ENCODE measurements around the gene DSCAM.

DSCAM gene

GRCh38 chr21:40393066-40393465 lies 453.9 kb downstream of the DSCAM start:
- no peak for DNase-seq

GRCh38 chr21:40388046-40388445 lies 458.9 kb downstream of the DSCAM start:
- DNase-seq = no peak

DNA sequence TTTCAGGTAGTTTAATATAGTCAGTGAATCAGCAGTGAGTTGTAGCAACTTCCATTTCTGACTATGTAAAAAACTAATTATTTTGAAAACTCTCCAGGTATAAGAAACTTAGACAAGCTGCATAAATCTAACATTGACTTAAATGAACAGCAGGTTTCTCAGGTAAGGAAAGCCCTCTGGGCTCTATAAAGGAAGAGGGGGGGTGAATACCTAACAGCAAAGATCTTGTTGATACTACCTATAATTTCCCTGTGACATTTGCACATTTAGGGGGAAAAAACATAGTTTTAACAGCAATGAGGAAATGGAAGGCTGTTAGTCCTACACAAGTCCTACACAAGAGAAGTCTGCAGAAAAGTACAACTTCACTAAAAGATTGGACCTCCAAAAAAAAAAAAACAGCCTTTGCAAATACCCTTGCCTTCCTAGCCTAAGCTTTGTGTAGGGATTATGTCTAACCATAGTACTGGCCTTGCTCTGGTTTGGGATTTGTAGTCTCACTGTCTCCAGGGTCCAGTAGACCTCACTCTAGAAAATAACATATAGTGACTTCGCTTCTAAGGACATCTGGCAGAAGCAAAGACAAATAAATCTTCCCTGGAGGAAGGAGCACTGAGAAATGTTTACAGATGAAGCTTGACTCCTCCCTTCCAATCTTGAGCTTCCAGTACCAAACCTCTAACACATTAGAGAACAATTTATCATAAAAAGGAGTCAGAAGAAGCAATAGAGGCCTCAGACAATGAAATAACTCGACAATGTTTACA lies 459.8 kb downstream of the DSCAM start:
- no peak for DNase-seq

DNA sequence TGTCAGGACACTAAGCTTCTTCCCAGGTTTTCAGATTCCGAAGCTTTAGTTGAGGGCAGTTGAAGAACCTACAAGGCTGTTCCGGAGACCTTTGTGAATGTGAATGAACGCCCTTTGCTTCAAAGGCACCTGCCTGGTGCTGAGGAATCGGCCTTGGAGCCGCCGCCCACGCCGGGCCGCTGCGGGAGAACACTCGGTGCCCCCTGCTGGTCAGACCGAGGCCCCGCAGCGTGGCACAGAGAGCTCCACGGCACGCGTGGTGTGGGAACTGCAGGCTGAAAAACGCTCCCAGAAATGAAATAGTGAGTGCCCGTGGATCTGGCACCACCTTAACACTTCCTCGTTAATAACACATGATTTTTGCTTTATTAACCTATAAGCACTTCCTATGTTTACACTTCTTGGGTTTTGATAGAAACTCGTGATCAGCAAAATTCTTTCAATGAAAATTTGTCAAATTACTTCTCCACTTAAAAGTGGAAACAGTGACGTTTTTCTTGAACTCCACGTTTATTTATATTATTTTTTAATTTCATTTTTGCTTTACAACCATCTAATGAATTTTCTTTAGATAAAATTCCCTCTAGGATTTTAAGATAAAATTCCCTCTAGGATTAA lies 460.6 kb downstream of the DSCAM start:
- DNase-seq = peak in 33 of 58 donors; percentile 1 to 69 (median 18)

GRCh38 chr21:40385883-40386282 lies 461.1 kb downstream of the DSCAM start:
- no peak for DNase-seq

DNA sequence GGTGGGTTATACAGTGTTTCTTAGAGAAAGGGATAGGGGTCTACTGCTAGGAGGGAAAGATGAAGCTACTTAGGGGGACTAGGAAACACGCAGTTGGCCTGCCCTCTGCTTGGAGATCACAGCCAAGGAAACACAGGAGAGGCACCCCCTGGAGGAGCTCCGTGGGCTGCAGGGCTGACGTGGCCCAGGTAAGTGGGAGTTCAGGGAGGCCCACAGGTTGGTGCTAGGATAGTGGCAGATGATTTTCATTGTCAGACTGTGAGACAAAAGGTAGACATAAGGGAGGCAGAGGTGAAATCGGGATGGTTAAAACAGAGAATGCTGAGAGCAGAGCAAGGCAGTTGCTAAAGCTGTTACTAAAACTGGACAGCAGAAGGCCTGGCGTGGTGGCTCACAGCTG lies 463.0 kb downstream of the DSCAM start:
- DNase-seq = peak in 1 of 58 donors; percentile 11

DNA sequence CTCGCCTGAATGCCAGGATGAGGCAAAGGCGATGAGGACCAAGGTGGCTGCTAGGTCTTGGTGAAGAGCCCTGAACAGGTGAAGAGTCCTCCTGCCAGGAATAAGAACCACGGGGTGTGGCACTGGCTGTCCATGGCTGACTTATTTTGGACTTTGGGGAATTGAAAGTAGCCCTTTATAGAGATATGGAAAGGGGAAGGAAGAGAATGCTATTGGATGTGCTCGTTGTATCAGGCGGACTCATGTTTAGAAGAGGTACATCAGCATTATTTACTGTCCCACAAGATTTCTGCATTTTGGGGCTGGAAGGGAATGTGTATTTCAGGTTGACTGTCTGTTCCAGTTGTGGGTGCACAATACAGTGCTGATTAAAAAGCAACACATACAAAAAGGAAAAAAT lies 465.8 kb downstream of the DSCAM start:
- DNase-seq = no peak

GRCh38 chr21:40379881-40380810 lies 466.8 kb downstream of the DSCAM start:
- DNase-seq = no peak

DNA sequence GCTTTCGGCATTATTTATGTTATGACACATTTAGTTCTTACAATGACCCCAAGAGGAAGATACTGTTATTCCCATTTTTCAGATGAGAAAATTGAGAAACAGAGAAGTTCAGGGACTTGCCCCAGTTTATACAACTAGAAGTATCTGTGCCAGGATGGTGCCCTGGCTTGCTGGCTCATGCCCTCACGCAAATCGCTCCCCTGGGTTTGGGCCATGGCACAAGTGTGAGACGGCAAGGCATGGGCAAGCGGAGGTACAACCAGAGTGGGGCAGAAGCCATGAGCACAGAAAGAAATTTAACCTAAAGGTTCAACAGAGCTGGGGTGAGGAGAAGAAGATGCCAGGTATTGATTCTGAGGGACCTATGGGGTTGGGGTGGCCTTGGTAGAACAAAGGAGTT lies 469.8 kb downstream of the DSCAM start:
- DNase-seq = no peak

GRCh38 chr21:40373761-40374160 lies 473.2 kb downstream of the DSCAM start:
- DNase-seq = no peak

GRCh38 chr21:40372506-40372905 lies 474.5 kb downstream of the DSCAM start:
- no peak for DNase-seq

DNA sequence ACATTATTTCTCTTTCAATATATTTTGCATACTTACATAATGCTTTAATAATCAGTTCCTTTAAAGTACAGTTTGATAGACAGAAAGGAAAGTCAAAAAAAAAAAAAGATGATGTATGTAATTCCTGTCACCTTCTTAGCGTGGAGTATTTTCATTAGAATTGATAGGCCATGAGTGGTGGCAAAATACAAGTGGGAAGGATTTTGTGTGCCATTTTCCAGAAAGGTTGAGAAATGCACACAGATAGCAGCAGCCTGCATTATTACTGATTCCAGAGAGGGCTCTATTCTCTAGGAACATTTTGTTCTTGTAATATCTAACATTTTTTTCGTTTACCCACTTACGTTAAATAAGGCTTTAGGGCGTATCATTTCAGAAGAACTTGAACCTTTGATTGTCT lies 475.6 kb downstream of the DSCAM start:
- DNase-seq = no peak

DNA sequence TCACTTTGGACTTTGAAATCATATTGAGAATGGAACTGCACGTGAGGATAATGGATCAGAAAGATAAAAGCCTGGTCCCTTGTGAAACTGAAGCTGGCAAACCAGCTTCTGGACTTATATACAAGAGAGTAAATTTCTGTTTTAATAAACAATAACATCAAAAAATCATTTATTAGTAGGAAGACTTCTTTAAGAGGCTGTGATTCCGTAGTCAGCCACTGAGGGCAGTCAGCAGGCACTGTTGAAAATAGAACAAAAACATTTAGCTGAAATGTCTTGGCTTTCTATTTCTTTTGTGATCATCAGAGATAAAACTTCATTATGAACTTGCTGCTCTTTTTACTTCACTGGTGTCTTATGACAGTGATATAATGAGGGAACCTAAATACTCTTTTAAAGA lies 490.3 kb downstream of the DSCAM start:
- DNase-seq = no peak

GRCh38 chr21:40355076-40355475 lies 491.9 kb downstream of the DSCAM start:
- no peak for DNase-seq

DNA sequence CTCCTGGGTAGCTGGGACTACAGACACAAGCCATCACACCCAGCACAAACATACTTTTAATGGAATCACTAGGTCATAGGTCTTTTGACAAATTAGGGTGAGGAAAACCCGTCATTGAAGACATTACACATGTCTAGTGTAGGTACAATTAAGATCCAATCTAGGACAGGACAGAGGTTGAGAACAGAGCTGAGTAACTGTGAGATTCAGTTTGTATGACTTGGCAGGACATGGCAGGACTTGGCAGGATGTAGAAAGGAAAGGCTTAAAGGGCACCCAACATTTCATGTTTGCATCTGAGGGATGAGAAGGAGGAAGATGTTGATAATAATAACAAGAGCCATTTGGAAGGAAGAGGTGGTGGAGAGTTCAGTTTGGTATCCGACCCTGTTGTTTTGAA lies 496.0 kb downstream of the DSCAM start:
- no peak for DNase-seq

GRCh38 chr21:40349591-40349990 lies 497.4 kb downstream of the DSCAM start:
- DNase-seq = no peak

DNA sequence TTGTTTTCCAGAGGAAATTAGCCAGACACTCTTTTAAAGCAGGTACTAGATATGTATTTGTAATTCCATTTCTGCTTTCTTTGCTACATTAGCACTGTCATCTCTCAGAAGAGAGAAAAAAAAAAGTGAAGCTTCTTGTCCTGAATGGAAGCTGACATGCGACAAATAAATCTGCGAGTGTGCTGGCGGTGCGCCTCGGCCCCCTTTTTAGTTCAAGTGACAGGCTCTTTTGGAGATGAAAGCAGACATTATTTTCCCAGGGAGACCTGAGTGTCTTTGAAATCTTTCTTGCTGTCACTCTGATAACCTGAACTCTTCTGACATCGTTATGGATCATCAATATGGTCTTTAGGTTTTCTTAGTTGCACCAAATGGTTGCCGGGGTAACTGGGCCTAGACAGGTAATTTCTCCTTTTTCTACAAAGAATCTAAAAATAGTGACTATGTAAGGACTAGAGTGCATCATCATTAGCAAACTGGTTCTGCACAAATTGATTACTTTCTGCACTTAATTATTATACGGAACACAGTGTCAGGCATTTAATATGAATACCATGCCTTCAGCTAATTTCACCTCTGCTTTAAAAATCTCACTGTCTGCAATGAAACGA lies 501.1 kb downstream of the DSCAM start:
- no peak for DNase-seq

DNA sequence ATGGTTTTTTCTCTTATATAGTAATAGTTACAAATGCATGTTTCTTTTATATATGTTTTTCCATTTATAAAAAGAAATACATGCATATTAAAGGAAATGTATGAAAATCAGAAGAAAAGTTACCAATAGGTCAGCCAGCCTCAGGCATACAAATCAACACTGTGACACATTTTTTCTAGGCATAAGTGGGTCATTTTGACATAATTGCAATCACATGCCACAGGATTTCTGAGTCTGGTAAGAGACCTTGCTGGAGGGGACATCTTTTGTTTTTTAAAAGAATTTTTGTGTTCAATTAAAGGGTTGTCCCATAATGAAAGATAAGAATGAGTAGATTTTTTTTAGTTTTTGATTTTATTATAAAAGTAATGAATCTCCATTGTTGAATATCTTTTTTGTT lies 506.6 kb downstream of the DSCAM start:
- DNase-seq = no peak

- peak in 1 of 58 donors; percentile 2 for DNase-seq
Observed at GRCh38 chr21:40339050-40339449, 507.9 kb downstream of the DSCAM start.

DNA sequence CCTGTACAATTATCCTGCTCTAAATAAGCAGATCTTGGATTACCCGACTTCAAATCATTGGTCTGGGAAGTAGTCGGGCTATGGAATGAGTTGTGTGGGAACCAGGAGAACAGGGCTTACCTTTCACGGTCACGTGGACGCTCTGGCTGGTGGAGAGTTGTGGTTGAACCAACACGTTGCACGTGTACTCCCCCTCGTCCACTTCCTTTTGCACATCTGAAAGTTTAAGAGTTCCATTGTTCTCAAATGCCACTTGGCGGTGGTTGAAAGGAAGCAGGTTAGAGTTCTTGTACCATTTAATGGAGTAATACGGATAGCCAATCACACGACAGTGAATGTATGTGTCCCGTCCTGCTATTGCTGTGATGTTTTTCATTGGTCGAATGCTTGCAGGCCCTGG lies 509.0 kb downstream of the DSCAM start:
- DNase-seq = no peak

DNA sequence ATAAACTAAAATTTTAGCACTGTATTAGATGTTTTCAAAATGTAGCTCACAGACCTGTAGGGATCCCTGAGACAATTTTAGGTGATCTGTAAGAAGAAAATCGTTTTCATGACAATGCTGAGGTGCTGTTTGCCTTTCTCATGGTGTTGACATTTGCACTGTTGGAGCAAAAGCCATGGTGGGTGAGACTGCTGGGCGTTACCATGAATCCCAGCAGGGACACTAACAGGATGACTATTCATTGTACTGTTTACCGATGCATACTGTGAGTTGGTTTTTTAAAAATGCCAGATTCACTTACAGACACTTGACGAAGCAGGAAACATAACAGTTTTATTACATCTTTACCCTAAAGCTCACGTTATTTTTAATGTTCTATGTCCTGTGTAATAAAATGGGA lies 511.3 kb downstream of the DSCAM start:
- DNase-seq = no peak

DNA sequence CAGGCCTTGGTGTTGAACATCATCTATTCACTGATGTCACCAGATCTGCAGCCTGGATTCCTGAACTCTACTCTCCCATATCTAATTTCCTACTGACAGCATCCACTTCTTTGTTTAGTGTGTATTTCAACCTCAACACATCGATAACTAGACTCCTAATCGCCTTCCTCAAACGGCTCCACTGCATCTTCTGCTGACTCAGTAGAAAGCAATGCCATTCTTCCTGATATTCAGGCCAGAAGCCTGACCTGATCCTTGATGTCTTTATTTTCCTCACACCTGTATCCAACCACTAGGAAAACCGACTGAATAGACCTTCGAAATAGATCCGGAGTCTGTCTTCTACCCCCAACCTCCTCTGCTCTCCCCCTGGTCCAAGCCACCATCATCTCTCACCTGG lies 512.8 kb downstream of the DSCAM start:
- no peak for DNase-seq

All from anterior cingulate cortex (tissue), 58 donors.